Neutrophil (primary cell): ENCODE results near the gene NOX3.

Source experiments
- H3K27ac ChIP-seq: fragments of 200-600 bp; sonication (generic); 2 replicates; pipeline ENCODE4 v1.5.1; 2016; ENCODE audit warnings: mild to moderate bottlenecking, moderate library complexity
- H3K27me3 ChIP-seq: fragments of 200-600 bp; sonication (generic); 2 replicates; pipeline ENCODE4 v1.6.0; 2016; ENCODE audit warnings: mild to moderate bottlenecking
- H3K36me3 ChIP-seq: fragments of 200-600 bp; sonication (generic); 2 replicates; pipeline ENCODE4 v1.5.1; 2017
- H3K4me1 ChIP-seq, 2 experiments: fragments of 200-600 bp in 1 of 2; sonication (generic) in 1 of 2; 1 replicate in 1 of 2; 2 replicates in 1 of 2; pipeline versions ENCODE4 v1.5.1 to v1.6.1; 2013 to 2016; ENCODE audit warnings: low read depth in 1 of 2, low read length in 1 of 2, mild to moderate bottlenecking in 1 of 2, moderate library complexity in 1 of 2; ENCODE audit not compliant: control insufficient read depth in 1 of 2, insufficient read depth in 1 of 2
- H3K4me3 ChIP-seq, 2 experiments: fragments of 200-600 bp in 1 of 2; sonication (generic) in 1 of 2; 1 replicate in 1 of 2; 2 replicates in 1 of 2; pipeline ENCODE4 v1.5.1; 2013 to 2016; ENCODE audit warnings: low read depth in 1 of 2, low read length in 1 of 2, mild to moderate bottlenecking in 1 of 2, moderate library complexity in 1 of 2
- H3K9me3 ChIP-seq: fragments of 200-600 bp; sonication (generic); 2 replicates; pipeline ENCODE4 v1.5.1; 2016
- TF ChIP-seq, protein P1 (sequence below): fragments of 200-600 bp; sonication (generic); IDR thresholded peaks from 2 replicates; pipeline ENCODE4 v1.5.1; 2016; ENCODE audit warnings: antibody characterized with exemption

Gene NOX3

GRCh38 chr6:155424181-155424580, 31.5 kb downstream of the NOX3 start:
- H3K27me3 ChIP-seq: no peaks in the 10 kb centered on the region
- no peaks in the 10 kb centered on the region for H3K4me1 ChIP-seq
- H3K4me3 ChIP-seq: no peak overlapping the region
- H3K36me3 ChIP-seq: no peaks in the 10 kb centered on the region
- TF ChIP-seq, protein P1, sequence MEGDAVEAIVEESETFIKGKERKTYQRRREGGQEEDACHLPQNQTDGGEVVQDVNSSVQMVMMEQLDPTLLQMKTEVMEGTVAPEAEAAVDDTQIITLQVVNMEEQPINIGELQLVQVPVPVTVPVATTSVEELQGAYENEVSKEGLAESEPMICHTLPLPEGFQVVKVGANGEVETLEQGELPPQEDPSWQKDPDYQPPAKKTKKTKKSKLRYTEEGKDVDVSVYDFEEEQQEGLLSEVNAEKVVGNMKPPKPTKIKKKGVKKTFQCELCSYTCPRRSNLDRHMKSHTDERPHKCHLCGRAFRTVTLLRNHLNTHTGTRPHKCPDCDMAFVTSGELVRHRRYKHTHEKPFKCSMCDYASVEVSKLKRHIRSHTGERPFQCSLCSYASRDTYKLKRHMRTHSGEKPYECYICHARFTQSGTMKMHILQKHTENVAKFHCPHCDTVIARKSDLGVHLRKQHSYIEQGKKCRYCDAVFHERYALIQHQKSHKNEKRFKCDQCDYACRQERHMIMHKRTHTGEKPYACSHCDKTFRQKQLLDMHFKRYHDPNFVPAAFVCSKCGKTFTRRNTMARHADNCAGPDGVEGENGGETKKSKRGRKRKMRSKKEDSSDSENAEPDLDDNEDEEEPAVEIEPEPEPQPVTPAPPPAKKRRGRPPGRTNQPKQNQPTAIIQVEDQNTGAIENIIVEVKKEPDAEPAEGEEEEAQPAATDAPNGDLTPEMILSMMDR: no peak
- no peaks in the 10 kb centered on the region for H3K9me3 ChIP-seq
- H3K27ac ChIP-seq: no peak overlapping the region

DNA sequence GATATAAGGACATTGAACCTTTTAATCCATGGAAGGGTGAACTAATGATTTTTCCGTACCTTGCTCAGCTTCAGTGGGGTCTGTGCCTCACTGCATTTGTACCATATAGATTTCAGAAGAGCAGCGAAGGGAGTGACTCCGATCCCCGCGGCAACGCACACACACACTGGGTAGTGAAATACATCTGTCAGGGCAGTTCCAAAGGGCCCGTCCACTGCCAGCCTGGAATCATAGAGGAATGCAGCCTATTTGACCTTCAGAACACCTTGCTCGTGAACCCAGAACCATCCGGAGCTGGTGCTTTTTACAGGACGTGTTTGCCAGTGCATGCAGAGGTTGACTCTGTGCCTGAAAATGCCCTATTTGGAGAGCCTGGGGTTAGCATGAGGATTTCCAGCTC, 33.0 kb downstream of the NOX3 start:
- no peaks in the 10 kb centered on the region for H3K36me3 ChIP-seq
- H3K4me3 ChIP-seq: no peak overlapping the region
- no peaks in the 10 kb centered on the region for H3K27me3 ChIP-seq
- no peaks in the 10 kb centered on the region for H3K9me3 ChIP-seq
- TF ChIP-seq, protein P1: no peak
- no peak overlapping the region for H3K27ac ChIP-seq
- H3K4me1 ChIP-seq: peaks cover 0 to 9% of the 10 kb centered on the region in 2 experiments

- H3K4me1 ChIP-seq: peaks cover 0 to 11% of the 10 kb centered on the region in 2 experiments
- H3K4me3 ChIP-seq: no peak overlapping the region
- TF ChIP-seq, protein P1: no peak
- no peak overlapping the region for H3K27ac ChIP-seq
- H3K27me3 ChIP-seq: no peaks in the 10 kb centered on the region
- H3K9me3 ChIP-seq: no peaks in the 10 kb centered on the region
- no peaks in the 10 kb centered on the region for H3K36me3 ChIP-seq
These were observed 35.1 kb downstream of the NOX3 start for GRCh38 chr6:155420492-155420891.

GRCh38 chr6:155419161-155419560, 36.5 kb downstream of the NOX3 start:
- no peak overlapping the region for H3K27ac ChIP-seq
- no peaks in the 10 kb centered on the region for H3K36me3 ChIP-seq
- H3K4me1 ChIP-seq: peaks cover 0 to 11% of the 10 kb centered on the region in 2 experiments
- no peak overlapping the region for H3K4me3 ChIP-seq
- H3K27me3 ChIP-seq: no peaks in the 10 kb centered on the region
- H3K9me3 ChIP-seq: no peaks in the 10 kb centered on the region
- TF ChIP-seq, protein P1: no peak

DNA sequence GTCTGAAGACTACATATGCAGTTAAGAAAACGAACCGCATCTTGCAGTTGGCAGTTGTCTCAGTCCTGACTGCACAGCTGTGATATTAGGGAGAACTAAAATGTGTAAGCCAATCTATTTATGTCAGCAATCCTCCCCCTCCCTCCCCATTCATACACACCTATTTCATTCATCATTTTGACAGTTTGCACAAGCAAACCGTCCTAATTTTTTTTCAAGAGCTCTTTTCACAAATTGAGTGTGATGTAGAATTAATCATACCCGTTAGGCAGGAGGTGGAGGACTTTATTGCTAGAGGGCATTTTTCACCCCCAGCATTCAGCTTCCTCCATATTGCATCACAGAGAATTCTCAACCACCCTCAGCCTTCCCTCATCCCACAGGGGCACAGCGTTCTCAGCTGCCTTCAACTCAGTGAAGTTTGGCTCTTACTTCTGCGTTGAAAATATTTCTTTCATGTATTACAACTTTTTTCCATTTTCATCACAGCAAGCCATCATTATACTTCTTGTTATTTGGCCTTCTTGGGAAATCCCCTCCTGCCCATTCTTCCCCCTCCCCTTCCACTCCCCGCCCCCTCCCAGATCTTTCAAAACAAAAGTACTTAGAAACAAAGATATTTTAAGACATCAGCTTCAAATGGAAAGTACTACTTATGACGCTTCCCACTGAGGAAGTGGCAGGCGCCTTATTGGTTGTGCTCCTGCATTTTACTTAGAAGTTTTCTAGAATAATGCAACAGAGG, 37.5 kb downstream of the NOX3 start:
- Histone ChIP-seq H3K27ac (no peak overlapping the region), H3K4me3 (no peak overlapping the region), H3K4me1 (peaks cover 0 to 11% of the 10 kb centered on the region in 2 experiments), H3K36me3 (no peaks in the 10 kb centered on the region), H3K9me3 (no peaks in the 10 kb centered on the region), H3K27me3 (no peaks in the 10 kb centered on the region)
- TF ChIP-seq, protein P1: no peak
